Activated CD8-positive, alpha-beta memory T cell treated with anti-CD3 and anti-CD28 coated beads, Interleukin-2, amount 50 U/mL, for 24 hours (primary cell): ENCODE results near the gene CCR4.
"Not testable (repeated sequence)": the region's sequence is repeated elsewhere in the genome, so short reads cannot be mapped to it uniquely, and the experiment has no call there.

Experiments
- DNase-seq: peaks from one replicate; pipeline ENCODE4 v3.0.0-alpha.2; 2020; ENCODE audit errors: extremely low read depth

CCR4 gene

DNA sequence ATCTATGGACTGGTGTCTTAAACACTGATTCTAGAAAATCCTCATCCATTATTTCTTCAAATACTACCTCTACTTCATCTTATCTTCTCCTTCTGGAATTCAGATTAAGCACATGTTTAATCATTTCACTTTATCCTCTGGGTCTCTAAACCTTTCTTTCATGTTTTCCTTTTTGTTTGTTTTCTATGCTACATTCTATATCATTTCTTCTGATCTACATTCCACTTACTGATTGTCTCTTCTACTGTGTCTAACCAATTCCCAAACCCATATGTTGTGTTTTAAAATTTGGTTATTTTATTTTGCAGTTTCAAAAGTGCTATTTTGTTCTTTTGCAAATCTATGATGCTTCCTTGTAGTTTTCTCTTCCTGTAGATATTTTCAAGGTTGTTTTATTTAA, 31.7 kb downstream of the CCR4 start:
- no peak for DNase-seq

DNA sequence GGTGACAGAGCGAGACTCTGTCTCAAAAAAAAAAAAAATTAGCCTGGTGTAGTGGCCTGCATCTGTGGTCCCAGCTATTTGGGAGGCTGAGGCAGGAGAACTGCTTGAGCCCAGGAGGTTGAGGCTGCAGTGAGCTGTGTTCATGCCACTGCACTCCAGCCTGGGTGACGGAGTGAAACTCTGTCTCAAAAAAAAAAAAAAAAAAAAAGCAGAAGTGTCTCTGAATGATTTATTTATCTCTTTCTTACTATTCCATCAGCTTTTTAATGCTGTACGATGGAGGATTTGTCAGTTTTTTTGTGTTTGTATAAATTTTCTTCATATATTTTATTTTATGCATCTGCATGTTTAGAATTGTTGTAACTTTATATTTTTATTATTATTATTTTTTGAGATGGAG, 33.5 kb downstream of the CCR4 start:
- DNase-seq, result not testable (repeated sequence)

DNA sequence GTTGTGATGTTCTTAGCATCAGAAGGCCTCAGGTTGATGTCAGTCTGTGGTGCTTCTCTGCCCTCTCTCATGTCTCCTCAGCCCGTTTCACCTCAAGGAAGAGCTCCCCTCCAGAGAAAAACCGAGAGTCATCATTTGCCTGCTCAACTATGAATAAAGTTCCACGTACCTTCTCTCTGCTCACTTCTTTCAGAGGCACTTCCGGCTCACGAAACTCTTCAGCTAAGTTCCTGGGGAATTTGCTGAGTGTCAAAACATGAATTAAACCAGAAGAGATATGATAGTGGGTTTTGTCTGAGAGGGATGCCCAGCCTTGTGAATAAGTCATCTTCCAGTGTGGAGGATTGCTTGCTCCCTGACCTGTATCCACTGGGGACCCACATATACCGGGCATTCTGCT, 37.7 kb downstream of the CCR4 start:
- no peak for DNase-seq

DNA sequence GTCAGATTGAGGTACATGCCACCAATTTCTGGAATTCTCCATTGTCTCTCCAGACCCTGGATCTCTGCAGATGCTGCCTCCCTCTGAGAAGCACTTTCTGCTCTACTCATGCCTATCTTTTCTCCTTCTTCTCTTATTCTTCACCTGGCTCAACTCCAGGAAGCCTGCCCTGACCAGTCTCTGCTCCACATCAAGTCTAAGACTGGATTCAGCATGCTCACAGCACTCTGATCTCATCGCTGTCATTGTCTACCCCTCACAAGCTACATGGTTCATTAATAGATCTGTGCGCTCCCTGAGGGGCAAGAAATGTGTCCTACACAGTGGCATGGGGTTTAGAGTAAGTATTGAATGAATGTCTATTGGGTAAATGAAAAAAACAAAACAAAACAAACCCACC, 38.7 kb downstream of the CCR4 start:
- no peak for DNase-seq

DNA sequence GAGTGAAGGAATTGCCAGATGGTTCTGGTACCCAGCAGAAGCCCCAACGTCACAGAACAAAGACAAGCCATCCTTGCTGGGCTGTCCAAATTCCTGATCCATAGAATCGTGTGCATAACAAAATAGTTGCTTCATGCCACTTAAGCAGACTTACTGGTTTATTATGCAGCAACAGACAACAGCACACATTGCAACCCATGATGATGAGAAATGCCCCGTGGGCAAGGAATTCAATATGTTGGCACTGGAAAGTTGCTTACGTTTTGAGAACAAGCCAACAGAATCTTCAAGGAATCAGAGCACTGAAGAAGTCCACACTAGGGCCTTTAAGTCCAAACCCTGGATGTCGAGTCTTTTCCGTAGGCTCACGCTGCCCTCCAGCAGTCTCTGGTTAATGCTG, 40.3 kb downstream of the CCR4 start:
- no peak for DNase-seq

DNA sequence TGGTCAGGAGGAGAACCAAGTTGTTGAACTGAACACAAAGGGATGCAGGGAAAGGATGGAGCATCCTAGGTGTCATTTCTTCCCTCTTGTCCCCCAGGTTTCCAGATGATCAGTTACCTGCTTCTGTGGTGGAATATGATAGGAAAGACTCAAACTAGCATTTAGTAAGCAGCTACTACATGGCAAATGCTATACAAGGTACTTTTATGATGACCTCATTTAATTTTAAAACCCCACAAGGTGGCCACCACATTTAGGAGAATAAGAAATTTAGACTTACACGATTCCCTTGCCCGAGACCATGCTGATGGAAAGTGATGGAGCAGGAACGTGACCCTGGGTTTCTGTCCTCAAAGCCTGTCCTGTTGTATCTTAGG, 40.9 kb downstream of the CCR4 start:
- DNase-seq, result no peak

DNA sequence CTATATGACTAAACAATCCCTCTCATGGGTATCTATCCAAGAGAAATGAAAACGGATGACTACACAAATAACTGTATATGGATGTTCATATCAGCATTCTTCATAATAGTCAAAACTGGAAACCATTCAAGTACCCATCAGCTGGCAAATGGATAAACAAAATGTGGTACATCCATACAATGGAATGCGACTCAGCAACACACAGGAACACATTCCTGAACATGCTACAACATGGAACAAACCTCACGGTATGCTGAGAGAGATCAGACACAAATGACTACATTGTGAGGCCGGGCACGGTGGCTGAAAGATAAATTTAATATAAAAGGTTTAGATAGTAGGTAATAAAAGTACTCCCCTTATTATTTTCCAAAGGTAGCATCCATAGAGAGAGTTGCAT, 42.6 kb downstream of the CCR4 start:
- no peak for DNase-seq

DNA sequence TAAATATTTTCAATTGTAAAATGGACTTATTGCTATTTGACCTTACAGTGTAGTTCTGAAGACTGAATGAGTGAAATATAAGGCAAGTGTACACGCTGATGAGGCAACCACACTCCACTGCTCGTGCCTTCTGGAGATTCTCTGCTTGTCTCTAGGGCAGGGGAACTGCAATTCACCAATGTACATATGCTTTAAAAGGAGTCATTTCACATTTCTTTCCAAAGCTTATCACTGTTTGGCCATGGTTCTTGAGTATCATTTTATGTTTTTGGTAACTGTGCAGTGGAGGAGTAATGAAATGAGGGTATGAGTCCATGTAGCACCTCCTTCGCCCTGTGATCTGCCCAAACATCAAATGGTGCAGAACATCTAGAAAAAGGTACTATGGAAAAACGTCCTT, 43.7 kb downstream of the CCR4 start:
- DNase-seq, result no peak

DNA sequence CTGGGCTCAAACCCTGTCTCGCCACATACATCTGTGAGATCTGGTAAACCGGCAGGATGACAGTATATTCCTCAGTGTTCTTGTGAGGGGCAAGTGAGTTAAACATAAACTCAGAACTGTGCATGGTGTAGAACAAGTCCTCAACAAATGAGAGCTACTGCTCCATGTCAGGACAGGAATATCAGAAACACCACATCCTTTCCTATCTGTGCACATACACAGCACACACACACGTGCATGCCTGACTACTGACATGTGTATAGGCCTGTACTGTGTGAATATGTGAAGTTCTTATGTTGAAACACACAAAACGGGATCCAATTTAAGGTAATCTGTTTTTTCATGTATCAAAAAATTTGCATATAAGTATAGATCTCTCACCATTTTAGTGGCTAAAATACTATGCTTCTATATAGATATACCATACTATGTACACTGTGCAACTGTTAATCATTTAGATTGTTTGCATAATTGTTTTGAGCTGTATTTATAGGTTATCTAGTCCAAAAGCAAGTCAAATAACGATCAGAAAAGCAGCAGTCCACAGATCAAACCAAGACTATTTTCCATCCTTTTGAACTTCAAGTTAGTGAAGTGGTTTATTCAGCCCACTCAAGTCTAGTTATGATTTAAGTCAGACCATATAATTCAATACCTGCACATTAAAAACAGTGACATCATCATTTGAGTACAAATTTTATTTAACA, 44.8 kb downstream of the CCR4 start:
- DNase-seq, result no peak

DNA sequence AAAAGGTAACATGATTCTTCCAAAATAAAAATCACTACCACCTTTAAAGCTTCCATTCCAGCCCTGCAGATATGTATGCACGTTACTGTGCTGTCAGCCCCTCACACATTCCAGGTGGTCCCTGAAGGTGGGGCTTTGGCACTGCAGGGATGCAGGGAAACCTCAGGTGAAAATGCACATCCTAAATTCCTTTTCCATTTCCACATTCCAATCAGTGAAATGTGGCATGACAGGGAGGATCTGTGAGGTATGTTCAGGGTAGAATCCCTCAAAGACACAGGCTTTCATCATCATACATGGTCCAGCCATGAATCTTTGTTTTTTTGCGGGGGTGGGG, 45.3 kb downstream of the CCR4 start:
- DNase-seq, result no peak

DNA sequence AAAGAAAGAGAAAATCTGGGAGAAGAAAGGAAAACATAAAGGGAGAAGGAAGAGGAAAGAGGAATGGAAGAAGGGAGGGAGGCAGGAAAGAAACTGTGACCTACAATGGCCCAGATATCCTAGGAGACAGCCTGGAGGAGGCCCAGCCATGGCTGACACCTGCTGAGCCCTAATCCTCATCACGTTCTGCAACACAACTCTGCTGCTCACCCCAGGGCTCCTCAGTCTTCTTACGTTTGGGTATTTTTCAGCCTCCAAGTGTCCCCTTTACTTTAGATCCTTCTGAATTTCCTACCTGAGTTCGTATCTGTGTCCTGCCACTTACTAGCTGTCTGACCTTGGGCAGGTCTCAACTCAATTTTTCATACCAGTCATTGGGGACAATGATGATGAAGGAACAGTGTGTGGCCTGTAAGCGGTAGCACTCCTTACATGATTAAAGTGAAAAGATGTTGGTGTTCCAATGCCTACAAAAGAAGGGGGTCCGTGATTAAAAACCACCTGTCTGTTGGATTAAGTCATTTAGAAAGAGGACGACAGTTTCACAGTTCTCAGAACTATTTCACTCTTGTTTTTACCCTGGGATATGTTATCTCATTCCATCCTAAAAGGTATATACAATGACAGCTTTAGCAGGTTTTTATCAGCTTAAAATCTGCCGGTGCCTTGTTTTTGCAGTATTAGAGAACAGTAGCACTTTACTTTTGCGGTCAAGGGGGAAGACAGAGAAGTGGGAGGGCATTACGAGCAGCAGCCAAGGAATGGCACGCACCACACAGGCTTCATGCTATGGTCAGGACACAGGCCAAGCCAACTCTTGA, 47.4 kb downstream of the CCR4 start:
- no peak for DNase-seq

DNA sequence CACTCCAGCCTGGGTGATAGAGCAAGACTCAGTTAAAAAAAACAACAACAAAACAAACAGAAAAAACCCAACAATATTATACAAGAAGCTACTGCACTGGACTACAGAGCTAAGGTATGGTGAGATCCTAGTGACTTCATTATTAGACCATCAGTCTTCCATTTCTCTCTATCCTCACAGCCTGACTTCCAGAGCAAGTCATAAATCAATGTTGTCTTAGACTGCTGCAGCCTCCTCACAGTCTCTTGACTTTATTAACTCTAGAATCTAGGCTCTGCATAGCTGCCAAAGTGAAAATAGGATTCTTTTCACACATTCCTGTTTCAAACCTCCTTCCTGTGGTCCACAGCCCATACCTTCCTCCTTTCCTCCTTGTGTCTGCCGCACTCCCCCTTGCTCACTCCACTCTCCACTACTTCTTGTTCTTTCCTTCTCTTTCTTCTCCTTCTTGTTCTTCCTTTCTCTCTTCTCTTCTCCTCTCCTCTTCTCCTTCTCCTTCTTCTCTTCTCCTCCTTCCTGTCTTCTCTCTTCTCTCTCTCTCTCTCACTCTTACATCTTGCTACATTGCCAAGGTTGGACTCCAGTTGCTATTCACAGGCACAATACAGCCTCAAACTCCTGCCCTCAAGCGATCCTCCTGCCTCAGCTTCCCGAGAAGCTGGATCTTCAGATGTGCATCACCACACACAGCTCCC, 49.4 kb downstream of the CCR4 start:
- DNase-seq, result no peak

DNA sequence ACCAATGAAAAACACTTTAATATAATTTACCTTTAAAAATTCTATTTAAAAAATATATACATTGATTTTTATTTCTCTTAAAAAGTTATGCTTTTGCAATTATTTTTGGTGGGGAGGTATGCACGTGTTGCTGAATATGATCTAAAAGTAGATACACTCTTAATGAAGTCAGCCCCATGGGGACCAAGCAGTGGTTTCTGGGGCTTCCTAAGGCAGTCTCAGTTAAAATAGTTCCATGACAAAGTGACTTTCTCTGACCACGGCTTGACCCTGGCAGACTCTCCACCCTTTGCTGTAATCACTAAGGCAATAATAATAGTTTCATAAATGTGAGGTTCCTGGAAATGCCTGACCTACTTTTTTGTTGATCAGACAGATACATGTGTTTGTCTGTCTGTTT, 50.4 kb downstream of the CCR4 start:
- no peak for DNase-seq

DNA sequence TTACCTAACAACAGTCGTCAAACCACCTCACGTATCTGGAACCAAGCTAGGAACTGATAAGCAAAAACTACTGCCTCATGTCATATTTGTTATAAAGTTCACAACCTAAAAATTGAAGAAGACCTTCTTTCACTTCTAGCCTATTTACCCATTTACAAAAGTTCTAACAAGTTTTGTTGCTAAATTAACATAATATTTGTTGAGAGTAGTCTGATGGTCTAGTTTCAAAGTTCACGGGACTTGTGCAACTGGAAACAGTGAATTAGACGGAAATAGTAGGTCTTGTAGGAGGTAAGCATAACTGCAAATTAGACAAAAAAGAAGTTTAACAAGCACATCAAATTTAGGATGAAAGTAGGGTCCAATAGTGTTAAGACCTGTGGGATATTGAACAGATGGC, 51.9 kb downstream of the CCR4 start:
- no peak for DNase-seq

DNA sequence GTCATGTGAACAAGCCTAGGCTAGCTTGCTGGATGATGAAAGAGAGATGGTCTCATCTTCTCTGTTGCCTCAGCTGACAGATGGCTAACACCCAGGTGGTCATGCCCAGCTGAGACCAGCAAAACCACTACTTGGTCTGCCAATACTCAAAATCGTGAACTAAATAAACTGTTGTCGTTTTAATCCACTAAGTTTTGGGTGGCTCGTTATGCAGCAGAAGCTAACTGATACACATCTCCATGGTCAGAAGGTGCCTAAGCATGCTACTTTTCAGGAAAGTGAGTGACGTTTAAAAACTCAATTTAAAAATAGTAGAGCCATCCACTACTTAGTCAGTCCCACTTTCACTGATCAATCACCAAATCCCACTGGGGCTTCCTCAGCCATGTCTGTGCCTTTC, 52.8 kb downstream of the CCR4 start:
- no peak for DNase-seq

DNA sequence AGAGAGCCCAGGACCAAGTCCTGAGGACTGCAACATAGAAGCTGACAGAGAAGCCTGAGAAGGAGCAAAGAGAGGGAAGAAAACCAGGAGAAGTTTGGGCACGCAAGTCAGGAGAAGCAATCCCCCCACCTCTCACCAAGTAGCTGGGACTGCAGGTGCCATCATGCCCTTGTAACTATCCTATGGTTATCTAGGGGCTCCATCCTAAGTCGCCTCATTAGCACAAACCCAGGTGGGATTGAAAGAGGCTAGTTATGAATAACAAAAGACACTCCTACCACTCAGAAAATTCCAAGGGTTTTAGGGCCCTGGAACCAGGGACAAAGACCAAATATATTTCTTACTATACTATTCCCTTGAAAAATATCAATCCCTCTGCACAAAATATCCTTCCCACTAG, 53.5 kb downstream of the CCR4 start:
- no peak for DNase-seq
